Smooth muscle cell of the brain vasculature (primary cell): Measurements from ENCODE around the gene ALDH1A2.
"Not testable (repeated sequence)": the region's sequence is repeated elsewhere in the genome, so short reads cannot be mapped to it uniquely, and the experiment has no call there.

Experiments
- DNase-seq: peaks from one replicate; pipeline ENCODE4 v3.0.0-alpha.2; 2012; ENCODE audit warnings: low read depth, low spot score

Gene ALDH1A2

GRCh38 chr15:58065445-58066041 is at the start of gene ALDH1A2:
Gene ALDH1A2, minus strand, starts transcription at chr15:58065711. Its CDS starts 61 bp downstream, at chr15:58065650.
- no peak for DNase-seq

DNA sequence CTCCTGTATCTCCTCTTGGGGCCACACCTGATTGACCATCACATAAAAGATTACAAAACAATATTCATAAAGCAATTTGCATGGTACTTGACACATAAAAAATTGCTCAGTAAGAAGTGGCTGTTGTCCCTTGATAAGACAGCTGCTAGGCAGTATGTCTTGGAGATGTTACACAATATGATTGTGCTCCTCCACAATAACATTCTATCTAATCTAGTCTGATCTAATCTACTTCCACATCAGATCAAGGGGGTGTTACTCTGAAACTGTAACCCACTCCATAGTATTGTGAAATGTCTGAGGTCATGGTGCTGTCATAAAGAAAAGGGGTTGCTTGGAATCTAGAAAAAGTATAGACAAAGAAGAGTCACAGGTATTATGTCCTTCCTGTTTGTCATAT is 49.3 kb upstream of the ALDH1A2 start:
- DNase-seq: no peak

GRCh38 chr15:58114388-58114787 is 48.9 kb upstream of the ALDH1A2 start:
- no peak for DNase-seq

DNA sequence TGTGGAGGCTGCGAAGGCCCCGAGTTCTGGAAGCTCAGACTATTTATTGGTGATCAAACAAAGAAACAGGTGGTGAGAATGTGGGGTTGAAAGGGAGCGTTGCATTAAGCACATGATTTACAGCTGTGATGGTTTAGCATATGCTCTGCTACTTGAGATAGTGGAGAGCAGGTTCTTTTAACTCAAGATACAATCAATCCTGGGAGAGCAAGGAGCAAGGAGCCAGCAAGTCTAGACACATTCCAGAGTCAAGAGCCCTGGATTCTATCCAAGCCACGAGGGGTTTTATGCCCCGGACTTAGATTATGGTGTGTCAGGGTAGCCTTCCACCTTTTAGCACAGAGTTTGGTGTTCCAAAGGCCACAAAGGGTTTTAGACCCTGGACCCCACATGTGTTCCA is 47.8 kb upstream of the ALDH1A2 start:
- not testable (repeated sequence) for DNase-seq

- no peak for DNase-seq
These were observed 46.2 kb upstream of the ALDH1A2 start for GRCh38 chr15:58111718-58112104.

DNA sequence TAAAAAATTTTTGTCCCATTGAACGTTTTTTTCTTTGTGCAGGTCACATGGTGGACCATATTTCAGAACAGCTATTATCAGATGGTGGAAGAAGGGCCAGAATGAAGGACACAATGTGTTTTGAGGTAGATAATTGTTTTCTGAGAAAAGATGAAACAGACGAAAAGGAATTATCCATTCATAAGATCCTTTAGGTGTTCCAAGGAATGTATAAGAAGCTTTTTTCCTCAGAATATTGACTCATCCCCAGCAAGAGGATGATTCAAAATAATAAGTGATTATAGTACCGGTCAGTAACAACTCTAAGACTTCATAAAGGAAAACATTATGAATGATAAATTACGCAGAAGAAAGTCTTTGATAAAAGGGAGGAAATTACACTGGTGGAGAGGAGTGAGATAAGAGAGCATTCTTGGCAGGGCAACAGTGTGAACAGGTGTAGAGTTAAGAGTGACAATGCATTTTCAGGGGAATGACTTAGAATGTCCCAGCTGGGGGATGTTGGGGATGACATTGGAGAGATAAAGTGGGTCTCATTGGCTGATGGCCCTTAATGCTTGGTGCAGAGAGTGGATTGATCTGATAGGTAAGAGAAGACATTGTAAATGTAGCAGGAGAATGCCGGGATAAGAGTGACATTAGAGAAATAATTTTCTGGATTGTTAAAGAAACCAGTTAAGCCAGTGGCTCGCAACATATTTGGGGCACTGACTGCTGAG is 45.6 kb upstream of the ALDH1A2 start:
- no peak for DNase-seq

DNA sequence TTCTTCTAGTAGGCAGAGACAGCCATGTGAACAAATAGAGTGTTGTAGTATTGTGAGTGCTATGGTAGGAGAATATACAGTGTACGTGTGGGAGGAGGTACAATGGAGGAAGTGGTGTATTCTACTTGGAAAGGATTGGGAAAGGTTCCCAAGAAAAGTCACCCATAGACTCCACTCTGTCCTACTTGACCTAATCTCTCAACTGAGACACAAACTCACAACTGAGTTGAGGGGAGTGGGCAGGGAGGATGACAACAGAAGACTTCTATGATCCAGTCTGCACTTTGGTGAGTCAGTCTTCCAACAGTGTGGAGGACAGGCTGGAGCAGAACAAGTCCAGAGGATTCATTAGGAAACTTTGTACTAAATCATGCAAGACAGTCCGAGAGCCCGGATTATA is 43.9 kb upstream of the ALDH1A2 start:
- DNase-seq: no peak

- no peak for DNase-seq
These were observed 42.6 kb upstream of the ALDH1A2 start for GRCh38 chr15:58108117-58108516.

DNA sequence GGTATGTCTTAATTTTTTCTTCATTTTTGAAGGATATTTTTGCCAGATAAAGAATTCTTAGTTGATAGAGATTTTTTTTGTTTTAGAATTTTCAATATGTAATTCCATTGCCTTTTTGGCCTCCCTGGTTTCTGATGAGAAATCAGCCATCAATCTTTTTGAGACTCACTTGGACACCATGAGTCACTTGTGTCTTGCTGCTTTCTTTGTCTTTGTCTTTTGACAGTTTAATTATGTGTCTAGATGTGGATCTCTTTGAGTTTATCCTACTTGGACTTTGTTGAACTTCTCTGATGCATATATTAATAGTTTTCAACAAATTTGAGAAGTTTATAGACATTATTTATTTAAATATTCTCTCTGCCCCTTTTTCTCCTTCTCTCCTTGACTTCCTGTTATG is 38.0 kb upstream of the ALDH1A2 start:
- no peak for DNase-seq

GRCh38 chr15:58096529-58097084 is 31.1 kb upstream of the ALDH1A2 start:
- DNase-seq: no peak

GRCh38 chr15:58095415-58095814 is 29.9 kb upstream of the ALDH1A2 start:
- no peak for DNase-seq

DNA sequence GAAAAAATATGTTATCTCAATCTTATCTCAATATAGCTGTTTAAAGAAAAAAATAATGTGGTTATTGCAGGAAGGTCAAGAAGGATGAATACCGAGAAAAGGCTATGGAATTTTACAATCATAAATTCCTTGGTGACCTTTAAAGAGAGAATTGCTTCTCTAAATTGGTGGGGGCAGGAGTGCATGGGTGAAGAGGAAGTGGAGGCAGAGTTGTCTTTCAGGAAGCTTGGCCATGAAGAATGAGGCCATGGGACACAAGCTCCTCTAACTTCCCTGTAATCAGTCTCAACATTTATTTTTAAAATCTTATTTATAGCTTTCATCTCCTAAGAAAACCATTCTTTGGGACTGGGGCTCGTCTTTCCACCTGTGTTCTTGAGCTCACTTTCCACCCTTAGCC is 22.4 kb upstream of the ALDH1A2 start:
- DNase-seq: no peak

- DNase-seq: no peak
These were observed 21.0 kb upstream of the ALDH1A2 start for GRCh38 chr15:58086491-58086890.

- DNase-seq: no peak
These were observed 18.0 kb upstream of the ALDH1A2 start for GRCh38 chr15:58083526-58083925.

- no peak for DNase-seq
These were observed 16.4 kb upstream of the ALDH1A2 start for GRCh38 chr15:58081891-58082290.

GRCh38 chr15:58081456-58081855 is 15.9 kb upstream of the ALDH1A2 start:
- DNase-seq: no peak

DNA sequence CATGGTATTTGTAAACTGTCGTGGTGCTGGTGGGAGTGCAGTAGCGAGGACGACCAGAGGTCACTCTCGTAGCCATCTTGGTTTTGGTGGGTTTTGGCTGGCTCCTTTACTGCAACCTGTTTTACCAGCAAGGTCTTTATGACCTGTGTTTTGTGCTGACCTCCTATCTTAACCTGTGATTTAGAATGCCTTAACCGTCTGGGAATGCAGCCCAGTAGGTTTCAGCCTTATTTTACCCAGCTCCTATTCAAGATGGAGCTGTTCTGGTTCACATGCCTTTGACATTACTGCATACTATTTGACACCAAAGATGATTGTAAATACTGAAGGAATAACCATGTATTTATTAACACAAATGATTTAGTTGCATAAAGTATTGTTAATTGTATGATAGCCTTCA is 15.4 kb upstream of the ALDH1A2 start:
- not testable (repeated sequence) for DNase-seq

DNA sequence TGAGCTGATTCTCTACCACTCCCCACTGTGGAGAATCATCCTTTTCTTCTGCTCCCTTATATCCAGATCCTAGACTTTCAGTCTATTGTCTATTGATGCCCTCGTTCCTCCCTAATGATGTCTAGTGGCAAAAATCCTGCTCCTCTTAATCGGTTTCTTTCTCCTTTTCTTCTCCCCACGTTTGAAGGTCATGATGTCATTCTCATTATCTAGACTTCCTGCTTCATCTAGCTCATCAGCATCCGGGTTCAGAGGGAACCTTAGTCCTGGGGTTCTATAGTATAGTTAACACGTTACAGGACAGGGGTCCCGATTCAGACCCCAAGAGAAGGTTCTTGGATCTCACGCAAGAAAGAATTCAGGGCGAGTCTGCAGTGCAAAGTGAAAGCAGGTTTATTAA is 14.9 kb upstream of the ALDH1A2 start:
- DNase-seq: no peak

GRCh38 chr15:58078591-58078990 is 13.1 kb upstream of the ALDH1A2 start:
- no peak for DNase-seq

GRCh38 chr15:58077427-58077826 is 11.9 kb upstream of the ALDH1A2 start:
- no peak for DNase-seq

GRCh38 chr15:58074452-58074851 is 8.9 kb upstream of the ALDH1A2 start:
- DNase-seq: no peak

DNA sequence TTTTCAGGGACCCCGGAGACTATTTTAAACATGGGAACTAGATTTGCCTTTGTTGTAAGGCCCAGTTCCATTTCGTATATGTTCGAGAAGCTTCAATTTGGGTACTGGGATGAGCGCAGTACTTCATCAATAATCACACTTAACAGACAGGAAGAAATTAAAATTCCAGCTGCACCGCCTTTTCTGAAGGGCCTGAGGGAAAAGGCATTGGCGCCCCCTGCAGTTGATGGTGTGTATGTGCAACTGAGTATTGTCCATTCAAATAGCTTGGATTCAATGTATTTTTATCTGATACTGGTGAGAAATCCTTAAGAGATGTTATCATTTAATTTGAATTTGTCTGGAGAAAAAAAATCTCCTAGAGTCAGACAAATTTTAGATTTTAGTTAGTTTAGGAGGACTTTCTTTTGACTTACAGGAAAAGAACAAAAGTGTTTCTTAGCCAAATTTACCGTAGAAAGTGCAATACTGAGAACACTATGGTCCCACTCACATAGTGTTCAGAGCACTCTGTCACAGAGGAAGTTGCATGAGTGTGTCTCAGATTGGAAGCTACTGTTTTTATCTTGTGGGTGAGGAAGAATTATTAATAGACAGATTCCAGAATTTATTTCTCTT is 5.4 kb upstream of the ALDH1A2 start:
- DNase-seq: peak; percentile 46

DNA sequence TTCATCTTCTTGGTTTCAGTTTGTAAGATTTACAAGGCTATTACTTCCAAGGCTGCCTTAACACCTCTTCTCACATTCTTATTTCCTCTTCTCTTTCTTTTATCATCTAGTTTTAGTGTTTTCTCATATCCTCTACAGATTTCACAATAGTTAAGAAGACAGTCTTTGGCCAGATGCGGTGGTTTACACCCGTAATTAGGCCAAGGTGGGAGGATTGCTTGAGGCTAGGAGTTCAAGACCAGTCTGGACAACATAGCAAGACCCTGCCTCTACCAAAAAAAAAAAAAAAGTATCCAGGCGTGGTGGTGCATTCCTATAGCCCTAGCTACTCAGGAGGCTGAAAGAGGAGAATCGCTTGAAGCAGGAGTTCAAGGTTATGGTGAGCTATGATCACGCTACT is 3.5 kb upstream of the ALDH1A2 start:
- DNase-seq: no peak
